Left ventricle myocardium inferior (tissue), 1 donor: ENCODE measurements around the gene SLC22A23. TPM values are rescaled to one million over a fixed set of nuclear protein-coding genes. Genes with fewer than 3 reads are reported as not detected.

Experiments
- DNase-seq: peaks from one replicate; pipeline ENCODE4 v3.0.0-alpha.2; 2020
- H3K27ac ChIP-seq: fragments of 200-600 bp; replicated peaks from 2 replicates; pipeline ENCODE4 v1.8.0; 2021
- H3K27me3 ChIP-seq: fragments of 200-600 bp; 2 replicates; pipeline ENCODE4 v1.8.0; 2021; ENCODE audit warnings: low read depth
- H3K36me3 ChIP-seq: fragments of 200-600 bp; 2 replicates; pipeline ENCODE4 v1.8.0; 2021
- H3K4me1 ChIP-seq: fragments of 200-600 bp; 2 replicates; pipeline ENCODE4 v1.8.0; 2021
- H3K4me3 ChIP-seq: fragments of 200-600 bp; 2 replicates; pipeline ENCODE4 v1.8.0; 2021; ENCODE audit warnings: mild to moderate bottlenecking, moderate library complexity
- H3K9me3 ChIP-seq: fragments of 200-600 bp; replicated peaks from 2 replicates; pipeline ENCODE4 v1.8.0; 2021
- intact Hi-C: fragments of 100-400 bp; cut with micrococcal nuclease; formaldehyde crosslinking; loops from one replicate; pipeline ENCODE4 v1.11.0; 2022
- total RNA-seq: library from RNA; stranded (reverse); fragmentation: NEBNext Ultra II Directional; extraction: Animal tissue kit (Norgen Biotek cat#: 25700); gene quantifications from one replicate; pipeline ENCODE4 v1.2.1, GENCODE V29; 2021
- TF ChIP-seq, protein P1 (sequence below): fragments of 200-600 bp; IDR thresholded peaks from 2 replicates; pipeline ENCODE4 v1.8.0; 2021; ENCODE audit warnings: antibody characterized with exemption, mild to moderate bottlenecking, borderline replicate concordance
- donor health status: DM: no; HTN: yes; CAD: no; lungs with severe emphysema.

The SLC22A23 gene
- total RNA-seq, 1 donor from 2014 or later = 7.0 TPM

- H3K4me1 ChIP-seq = peaks cover 51% of the 10 kb centered on the region
- peaks cover 99% of the 10 kb centered on the region for H3K27me3 ChIP-seq
- DNase-seq = no peak
- peak overlapping the region; percentile 80 for H3K4me3 ChIP-seq
- TF ChIP-seq, protein P1, sequence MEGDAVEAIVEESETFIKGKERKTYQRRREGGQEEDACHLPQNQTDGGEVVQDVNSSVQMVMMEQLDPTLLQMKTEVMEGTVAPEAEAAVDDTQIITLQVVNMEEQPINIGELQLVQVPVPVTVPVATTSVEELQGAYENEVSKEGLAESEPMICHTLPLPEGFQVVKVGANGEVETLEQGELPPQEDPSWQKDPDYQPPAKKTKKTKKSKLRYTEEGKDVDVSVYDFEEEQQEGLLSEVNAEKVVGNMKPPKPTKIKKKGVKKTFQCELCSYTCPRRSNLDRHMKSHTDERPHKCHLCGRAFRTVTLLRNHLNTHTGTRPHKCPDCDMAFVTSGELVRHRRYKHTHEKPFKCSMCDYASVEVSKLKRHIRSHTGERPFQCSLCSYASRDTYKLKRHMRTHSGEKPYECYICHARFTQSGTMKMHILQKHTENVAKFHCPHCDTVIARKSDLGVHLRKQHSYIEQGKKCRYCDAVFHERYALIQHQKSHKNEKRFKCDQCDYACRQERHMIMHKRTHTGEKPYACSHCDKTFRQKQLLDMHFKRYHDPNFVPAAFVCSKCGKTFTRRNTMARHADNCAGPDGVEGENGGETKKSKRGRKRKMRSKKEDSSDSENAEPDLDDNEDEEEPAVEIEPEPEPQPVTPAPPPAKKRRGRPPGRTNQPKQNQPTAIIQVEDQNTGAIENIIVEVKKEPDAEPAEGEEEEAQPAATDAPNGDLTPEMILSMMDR = no peak
- peak overlapping the region; percentile 82 for H3K27ac ChIP-seq
- no peaks in the 10 kb centered on the region for H3K36me3 ChIP-seq
- intact Hi-C loops = no loop called here
- H3K9me3 ChIP-seq = no peaks in the 10 kb centered on the region
Observed at GRCh38 chr6:3232017-3232945, 224.6 kb downstream of the SLC22A23 start.

GRCh38 chr6:3231247-3232016, 225.4 kb downstream of the SLC22A23 start:
- peaks cover 59% of the 10 kb centered on the region for H3K4me1 ChIP-seq
- DNase-seq = peak; percentile 57
- H3K27me3 ChIP-seq = peaks cover 100% of the 10 kb centered on the region
- H3K9me3 ChIP-seq = no peaks in the 10 kb centered on the region
- peak overlapping the region; percentile 80 for H3K4me3 ChIP-seq
- no peaks in the 10 kb centered on the region for H3K36me3 ChIP-seq
- intact Hi-C loops = no loop called here
- peak overlapping the region; percentile 82 for H3K27ac ChIP-seq
- TF ChIP-seq, protein P1 = no peak

DNA sequence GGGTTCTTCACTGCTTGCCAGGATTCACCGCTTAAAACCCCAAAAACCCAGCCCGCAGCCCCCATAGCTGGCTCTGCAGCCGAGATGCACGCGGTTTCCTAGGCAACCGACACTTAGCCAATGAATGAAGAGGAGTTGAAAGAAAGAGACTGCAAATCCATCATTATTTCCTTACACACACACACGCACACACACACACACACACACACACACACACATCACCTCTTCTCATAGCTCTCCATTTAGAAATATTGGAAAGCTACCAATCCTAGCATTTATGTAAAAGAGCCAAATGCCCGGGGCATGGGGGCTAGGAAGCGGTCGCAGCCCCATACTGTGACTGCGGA, 226.0 kb downstream of the SLC22A23 start:
- no peak for DNase-seq
- TF ChIP-seq, protein P1 = no peak
- peak overlapping the region; percentile 80 for H3K4me3 ChIP-seq
- no peaks in the 10 kb centered on the region for H3K36me3 ChIP-seq
- peaks cover 60% of the 10 kb centered on the region for H3K4me1 ChIP-seq
- H3K9me3 ChIP-seq = no peaks in the 10 kb centered on the region
- intact Hi-C loops = no loop called here
- H3K27ac ChIP-seq = peak overlapping the region; percentile 82
- peaks cover 100% of the 10 kb centered on the region for H3K27me3 ChIP-seq

DNA sequence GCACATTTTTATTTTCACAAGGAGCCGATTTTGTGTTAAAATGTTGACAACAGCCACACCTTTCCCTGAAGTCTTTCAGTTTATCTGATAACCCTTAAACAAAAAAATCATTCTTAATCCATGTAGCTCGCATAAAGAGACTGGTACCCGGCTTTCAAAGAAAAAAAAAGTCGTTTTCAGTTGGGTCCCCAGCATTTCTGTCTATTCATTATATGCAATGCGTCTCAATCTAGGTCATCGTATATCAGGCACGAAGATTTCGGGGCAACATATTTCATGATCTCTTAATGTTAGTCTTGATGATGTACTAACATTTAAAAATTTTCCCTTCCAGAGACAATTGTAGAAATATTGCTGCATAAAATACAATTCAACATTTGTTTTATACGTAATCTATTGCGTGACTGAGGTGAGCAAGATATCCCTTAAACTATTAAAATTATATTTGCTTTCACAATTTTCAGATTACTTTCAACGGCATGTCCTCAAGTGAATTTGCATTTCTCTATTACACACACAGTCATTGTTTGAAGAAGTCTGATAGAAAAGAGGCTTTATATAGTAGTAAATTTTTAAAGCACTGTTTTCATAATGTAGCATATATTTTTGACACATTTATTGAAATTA, 226.5 kb downstream of the SLC22A23 start:
- H3K36me3 ChIP-seq = no peaks in the 10 kb centered on the region
- peaks cover 96% of the 10 kb centered on the region for H3K27me3 ChIP-seq
- H3K4me1 ChIP-seq = peaks cover 60% of the 10 kb centered on the region
- H3K27ac ChIP-seq = peak overlapping the region; percentile 82
- DNase-seq = no peak
- intact Hi-C loops = no loop called here
- TF ChIP-seq, protein P1 = no peak
- H3K9me3 ChIP-seq = no peaks in the 10 kb centered on the region
- peak overlapping the region; percentile 80 for H3K4me3 ChIP-seq

- Histone ChIP-seq H3K27me3 (peaks cover 89% of the 10 kb centered on the region), H3K27ac (no peak overlapping the region), H3K36me3 (no peaks in the 10 kb centered on the region), H3K9me3 (no peaks in the 10 kb centered on the region), H3K4me3 (peak overlapping the region; percentile 80), H3K4me1 (peaks cover 60% of the 10 kb centered on the region)
- TF ChIP-seq, protein P1 = no peak
- intact Hi-C loops = no loop called here
- DNase-seq = no peak
Observed at GRCh38 chr6:3229566-3230178, 227.2 kb downstream of the SLC22A23 start.
